ENCODE results near the gene RUNX3.

DNA sequence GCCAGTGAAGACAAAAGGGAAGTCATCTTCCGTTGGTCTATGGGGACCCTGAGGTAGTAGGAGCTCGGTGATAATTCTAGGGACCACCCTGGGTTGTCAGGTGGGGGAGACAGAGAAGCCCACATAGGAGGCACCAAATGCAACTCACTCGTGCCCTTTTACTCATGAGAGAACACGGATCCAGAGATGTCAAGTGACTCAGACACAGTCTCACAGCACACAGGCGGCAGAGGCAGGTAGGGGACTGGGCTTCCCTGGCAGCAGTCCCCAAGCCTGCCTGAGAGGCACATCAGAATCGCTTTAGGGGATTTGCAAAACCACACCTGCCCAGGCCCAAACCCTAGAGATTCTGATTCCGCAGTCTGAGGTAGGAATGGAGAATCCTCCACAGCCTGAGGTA, 31.3 kb upstream of the RUNX3 start:
- TF ChIP-seq, protein P1, sequence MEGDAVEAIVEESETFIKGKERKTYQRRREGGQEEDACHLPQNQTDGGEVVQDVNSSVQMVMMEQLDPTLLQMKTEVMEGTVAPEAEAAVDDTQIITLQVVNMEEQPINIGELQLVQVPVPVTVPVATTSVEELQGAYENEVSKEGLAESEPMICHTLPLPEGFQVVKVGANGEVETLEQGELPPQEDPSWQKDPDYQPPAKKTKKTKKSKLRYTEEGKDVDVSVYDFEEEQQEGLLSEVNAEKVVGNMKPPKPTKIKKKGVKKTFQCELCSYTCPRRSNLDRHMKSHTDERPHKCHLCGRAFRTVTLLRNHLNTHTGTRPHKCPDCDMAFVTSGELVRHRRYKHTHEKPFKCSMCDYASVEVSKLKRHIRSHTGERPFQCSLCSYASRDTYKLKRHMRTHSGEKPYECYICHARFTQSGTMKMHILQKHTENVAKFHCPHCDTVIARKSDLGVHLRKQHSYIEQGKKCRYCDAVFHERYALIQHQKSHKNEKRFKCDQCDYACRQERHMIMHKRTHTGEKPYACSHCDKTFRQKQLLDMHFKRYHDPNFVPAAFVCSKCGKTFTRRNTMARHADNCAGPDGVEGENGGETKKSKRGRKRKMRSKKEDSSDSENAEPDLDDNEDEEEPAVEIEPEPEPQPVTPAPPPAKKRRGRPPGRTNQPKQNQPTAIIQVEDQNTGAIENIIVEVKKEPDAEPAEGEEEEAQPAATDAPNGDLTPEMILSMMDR (IDR thresholded peaks at IDR 0.05): no peak
- no peak for TF ChIP-seq POLR2A (IDR thresholded peaks at IDR 0.05)

Data from thyroid gland (tissue), 4 donors.